Smooth muscle cell (in vitro differentiated cells): ENCODE data around the gene FXYD1. TPM values are rescaled to one million over a fixed set of nuclear protein-coding genes. Genes with fewer than 3 reads are reported as not detected.

Source experiments
- DNase-seq: peaks from one replicate; lab custom pipeline; 2025; ENCODE audit not compliant: unreplicated experiment; lab: John Stamatoyannopoulos, UW
- H2AFZ ChIP-seq: fragments of 200-600 bp; sonication (generic); 2 replicates; pipeline ENCODE4 v1.6.0; 2016; ENCODE audit warnings: antibody characterized with exemption, low read depth, mild to moderate bottlenecking
- H3F3A ChIP-seq: fragments of 200-600 bp; sonication (generic); 2 replicates; pipeline ENCODE4 v1.6.0; 2017; ENCODE audit warnings: antibody characterized with exemption, low read depth
- H3K27ac ChIP-seq: fragments of 200-600 bp; sonication (generic); 2 replicates; pipeline ENCODE4 v1.5.1; 2016; ENCODE audit warnings: low read depth, mild to moderate bottlenecking
- H3K27me3 ChIP-seq: fragments of 200-600 bp; sonication (generic); 2 replicates; pipeline ENCODE4 v1.6.1; 2016; ENCODE audit warnings: low read depth, mild to moderate bottlenecking
- H3K36me3 ChIP-seq: fragments of 200-600 bp; sonication (generic); 2 replicates; pipeline ENCODE4 v1.5.1; 2016; ENCODE audit warnings: low read depth
- H3K4me1 ChIP-seq: fragments of 200-600 bp; sonication (generic); 2 replicates; pipeline ENCODE4 v1.5.1; 2016; ENCODE audit warnings: low read depth
- H3K4me2 ChIP-seq: fragments of 200-600 bp; sonication (generic); 2 replicates; pipeline ENCODE4 v1.6.0; 2016; ENCODE audit warnings: mild to moderate bottlenecking
- H3K4me3 ChIP-seq: fragments of 200-600 bp; sonication (generic); 2 replicates; pipeline ENCODE4 v1.5.1; 2016; ENCODE audit warnings: mild to moderate bottlenecking
- H3K79me2 ChIP-seq: fragments of 200-600 bp; sonication (generic); 2 replicates; pipeline ENCODE4 v1.6.0; 2016; ENCODE audit warnings: low read depth, mild to moderate bottlenecking
- H3K9ac ChIP-seq: fragments of 200-600 bp; sonication (generic); 2 replicates; pipeline ENCODE4 v1.6.0; 2016; ENCODE audit warnings: low read depth
- H3K9me3 ChIP-seq: fragments of 200-600 bp; sonication (generic); replicated peaks from 2 replicates; pipeline ENCODE4 v1.5.1; 2016; ENCODE audit warnings: low read depth
- H4K20me1 ChIP-seq: fragments of 200-600 bp; sonication (generic); 2 replicates; pipeline ENCODE4 v1.6.0; 2016; ENCODE audit warnings: low read depth
- WGBS: methylation state at CpG from one replicate; pipeline ENCODE4 v1.1.7; 2016; ENCODE audit warnings: low lambda C conversion rate; 5-methylcytosine and 5-hydroxymethylcytosine counted together
- polyA plus RNA-seq: library from polyadenylated mRNA; unstranded; fragments of >200 nt; fragmentation: Nextera tagmentation; extraction: Ambion mirVana; gene quantifications from 2 replicates; pipeline ENCODE4 v1.2.1, GENCODE V29; 2016
- total RNA-seq: library from RNA; depleted of rRNA; stranded (reverse); fragments of >200 nt; gene quantifications from 2 replicates; pipeline ENCODE4 v1.2.3, GENCODE V29; 2014
- TF ChIP-seq, protein P1 (sequence below): fragments of 200-600 bp; sonication (generic); IDR thresholded peaks from 2 replicates; pipeline ENCODE4 v1.5.1; 2017; ENCODE audit warnings: borderline replicate concordance, mild to moderate bottlenecking, antibody characterized with exemption; ENCODE audit not compliant: insufficient read depth, poor library complexity, severe bottlenecking

The FXYD1 gene
- total and polyA plus RNA-seq, 2 experiments from 2014 or later = 2.7 to 3.2 TPM

- Histone ChIP-seq H3K36me3 (no peaks in the 10 kb centered on the region), H3K79me2 (no peaks in the 10 kb centered on the region), H3K4me1 (peaks cover 5% of the 10 kb centered on the region), H4K20me1 (no peaks in the 10 kb centered on the region), H3K4me3 (peak within 1 kb of the TSS; percentile 75), H3K4me2 (peak within 1 kb of the TSS; percentile 97), H3K27ac (peak within 1 kb of the TSS; percentile 78), H3K9me3 (no peaks in the 10 kb centered on the region), H3K9ac (peak within 1 kb of the TSS; percentile 86), H2AFZ (peak within 1 kb of the TSS; percentile 91), H3K27me3 (no peaks in the 10 kb centered on the region), H3F3A (no peaks in the 10 kb centered on the region)
- peak; percentile 56 for DNase-seq
- TF ChIP-seq, protein P1, sequence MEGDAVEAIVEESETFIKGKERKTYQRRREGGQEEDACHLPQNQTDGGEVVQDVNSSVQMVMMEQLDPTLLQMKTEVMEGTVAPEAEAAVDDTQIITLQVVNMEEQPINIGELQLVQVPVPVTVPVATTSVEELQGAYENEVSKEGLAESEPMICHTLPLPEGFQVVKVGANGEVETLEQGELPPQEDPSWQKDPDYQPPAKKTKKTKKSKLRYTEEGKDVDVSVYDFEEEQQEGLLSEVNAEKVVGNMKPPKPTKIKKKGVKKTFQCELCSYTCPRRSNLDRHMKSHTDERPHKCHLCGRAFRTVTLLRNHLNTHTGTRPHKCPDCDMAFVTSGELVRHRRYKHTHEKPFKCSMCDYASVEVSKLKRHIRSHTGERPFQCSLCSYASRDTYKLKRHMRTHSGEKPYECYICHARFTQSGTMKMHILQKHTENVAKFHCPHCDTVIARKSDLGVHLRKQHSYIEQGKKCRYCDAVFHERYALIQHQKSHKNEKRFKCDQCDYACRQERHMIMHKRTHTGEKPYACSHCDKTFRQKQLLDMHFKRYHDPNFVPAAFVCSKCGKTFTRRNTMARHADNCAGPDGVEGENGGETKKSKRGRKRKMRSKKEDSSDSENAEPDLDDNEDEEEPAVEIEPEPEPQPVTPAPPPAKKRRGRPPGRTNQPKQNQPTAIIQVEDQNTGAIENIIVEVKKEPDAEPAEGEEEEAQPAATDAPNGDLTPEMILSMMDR = no peak
- WGBS = 3% methylated on average over 29 of the region's 49 CpGs
Observed at GRCh38 chr19:35154525-35155406, 16.1 kb downstream of the FXYD1 start, which contains the start of gene FXYD5. Gene FXYD5 (plus strand): TSS chr19:35154735. CDS start chr19:35155551, 816 bp downstream.

DNA sequence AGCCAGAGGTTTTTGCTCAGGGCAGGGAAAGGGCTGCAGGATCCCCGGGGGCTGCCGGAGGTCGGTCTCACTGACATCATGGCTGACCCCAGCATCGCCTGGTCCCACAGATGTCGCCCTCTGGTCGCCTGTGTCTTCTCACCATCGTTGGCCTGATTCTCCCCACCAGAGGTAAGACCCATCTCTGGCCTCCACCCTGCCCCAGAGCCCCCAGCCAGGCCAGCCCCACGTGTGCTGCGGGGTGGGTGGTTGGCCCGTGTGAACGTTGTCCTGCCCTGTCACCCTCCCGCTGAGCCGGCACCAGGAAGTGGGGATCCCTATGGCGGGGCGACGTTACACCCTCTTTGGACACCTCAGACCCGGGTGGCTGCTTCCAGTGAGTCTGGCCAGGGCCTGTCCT is 16.8 kb downstream of the FXYD1 start:
- Histone ChIP-seq H3K4me2 (peak overlapping the region; percentile 97), H2AFZ (peak overlapping the region; percentile 91), H4K20me1 (no peaks in the 10 kb centered on the region), H3K79me2 (no peaks in the 10 kb centered on the region), H3K4me1 (peaks cover 5% of the 10 kb centered on the region), H3K9ac (peak overlapping the region; percentile 86), H3K4me3 (peak overlapping the region; percentile 75), H3K27ac (peak overlapping the region; percentile 78), H3K27me3 (no peaks in the 10 kb centered on the region), H3K36me3 (no peaks in the 10 kb centered on the region), H3K9me3 (no peaks in the 10 kb centered on the region), H3F3A (no peaks in the 10 kb centered on the region)
- no peak for DNase-seq
- TF ChIP-seq, protein P1 = no peak
- 19% methylated on average over 16 of the region's 17 CpGs for WGBS

- Histone ChIP-seq H3F3A (no peaks in the 10 kb centered on the region), H3K9ac (peak overlapping the region; percentile 86), H3K4me2 (peak overlapping the region; percentile 97), H3K36me3 (no peaks in the 10 kb centered on the region), H3K4me3 (peak overlapping the region; percentile 75), H4K20me1 (no peaks in the 10 kb centered on the region), H3K4me1 (peaks cover 5% of the 10 kb centered on the region), H3K27me3 (no peaks in the 10 kb centered on the region), H3K79me2 (no peaks in the 10 kb centered on the region), H3K27ac (no peak overlapping the region), H2AFZ (no peak overlapping the region), H3K9me3 (no peaks in the 10 kb centered on the region)
- no peak for DNase-seq
- 99% methylated on average over 6 of the region's 6 CpGs for WGBS
- TF ChIP-seq, protein P1 = no peak
Observed at GRCh38 chr19:35155981-35156672, 17.5 kb downstream of the FXYD1 start.
